Measurements from ENCODE around the gene SNX5. TPM values are rescaled to one million over a fixed set of nuclear protein-coding genes. Genes with fewer than 3 reads are reported as not detected.

The SNX5 gene
- total RNA-seq, 1 experiment from 2014 or later = 90.8 TPM

- no peaks in the 10 kb centered on the region for H3K36me3 ChIP-seq (ENCODE audit: control insufficient read depth, insufficient read depth, low read length)
- ATAC-seq (no peak), DNase-seq (ENCODE audit: low read depth, low spot score) (no peak)
- no peaks in the 10 kb centered on the region for H3K27me3 ChIP-seq (ENCODE audit: control insufficient read depth, insufficient read depth, low read length)
- TF ChIP-seq REST (IDR thresholded peaks at IDR 0.05; ENCODE audit: insufficient read depth in 1 of 2, low read depth in 2 of 2, low read length in 1 of 2) (no peak), SIN3A (IDR thresholded peaks at IDR 0.05; ENCODE audit: borderline replicate concordance, insufficient read depth, low read depth, low read length) (no peak), TCF7L2 (IDR thresholded peaks at IDR 0.05; ENCODE audit: low read depth, low read length) (no peak), CTCF (IDR thresholded peaks at IDR 0.05) (no peak), POLR2AphosphoS5 (IDR thresholded peaks at IDR 0.05; ENCODE audit: low read depth, low read length) (no peak)
- no peak overlapping the region for H3K4me3 ChIP-seq (ENCODE audit: low read depth in 2 of 2, low read length in 2 of 2)
- no TSS peak for BruUV-seq (replicated peaks)
- ChIA-PET POLR2A (no interaction called here), CTCF (no interaction called here)
- H3K9me3 ChIP-seq (ENCODE audit: control insufficient read depth, insufficient read depth, low read depth, low read length) = no peaks in the 10 kb centered on the region
- no peak overlapping the region for H3K27ac ChIP-seq (ENCODE audit: low read length)
- intact Hi-C loops (cut with micrococcal nuclease; ENCODE audit: unreplicated experiment) = no loop called here
- in situ Hi-C loops (cut with HindIII; ENCODE audit: low pct_unique_long_range_greater_than_20kb, low sequenced_read_pairs) = no loop called here
- H3K4me1 ChIP-seq (ENCODE audit: control insufficient read depth, insufficient read depth, low read length) = no peaks in the 10 kb centered on the region
These were observed 42.9 kb upstream of the SNX5 start for GRCh38 chr20:18011482-18011881.

GRCh38 chr20:18009116-18009515 lies 40.5 kb upstream of the SNX5 start:
- ATAC-seq (no peak), DNase-seq (ENCODE audit: low read depth, low spot score) (no peak)
- H3K36me3 ChIP-seq (ENCODE audit: control insufficient read depth, insufficient read depth, low read length) = no peaks in the 10 kb centered on the region
- intact Hi-C loops (cut with micrococcal nuclease; ENCODE audit: unreplicated experiment) (no loop called here), in situ Hi-C loops (cut with HindIII; ENCODE audit: low pct_unique_long_range_greater_than_20kb, low sequenced_read_pairs) (no loop called here)
- CTCF ChIA-PET = no interaction called here
- H3K27me3 ChIP-seq (ENCODE audit: control insufficient read depth, insufficient read depth, low read length) = no peaks in the 10 kb centered on the region
- H3K9me3 ChIP-seq (ENCODE audit: control insufficient read depth, insufficient read depth, low read depth, low read length) = no peaks in the 10 kb centered on the region
- H3K4me1 ChIP-seq (ENCODE audit: control insufficient read depth, insufficient read depth, low read length) = no peaks in the 10 kb centered on the region
- POLR2A ChIA-PET = interaction anchor here (0.7 kb wide), 1 partner anchor 15 kb away, joined by 5 read pairs; no protein-coding TSS in a partner anchor
- no peak overlapping the region for H3K27ac ChIP-seq (ENCODE audit: low read length)
- no peak for TF ChIP-seq REST (IDR thresholded peaks at IDR 0.05; ENCODE audit: insufficient read depth in 1 of 2, low read depth in 2 of 2, low read length in 1 of 2)
- TF ChIP-seq CTCF (IDR thresholded peaks at IDR 0.05) = no peak
- TF ChIP-seq POLR2AphosphoS5 (IDR thresholded peaks at IDR 0.05; ENCODE audit: low read depth, low read length) = no peak
- TF ChIP-seq SIN3A (IDR thresholded peaks at IDR 0.05; ENCODE audit: borderline replicate concordance, insufficient read depth, low read depth, low read length) = no peak
- TF ChIP-seq TCF7L2 (IDR thresholded peaks at IDR 0.05; ENCODE audit: low read depth, low read length) = no peak
- no TSS peak for BruUV-seq (replicated peaks)
- no peak overlapping the region for H3K4me3 ChIP-seq (ENCODE audit: low read depth in 2 of 2, low read length in 2 of 2)
